Measurements from ENCODE around the gene C1QTNF3. TPM values are rescaled to one million over a fixed set of nuclear protein-coding genes. Genes with fewer than 3 reads are reported as not detected.
"Not testable (repeated sequence)": the region's sequence is repeated elsewhere in the genome, so short reads cannot be mapped to it uniquely, and the experiment has no call there.

C1QTNF3 gene
- total RNA-seq, 2 donors from 2014 or later = 3.2 to 4.6 TPM

- ATAC-seq (no peak), DNase-seq (ENCODE audit: low spot score) (no peak)
- Mint-ChIP-seq H3K36me3 (peaks cover 4% of the 10 kb centered on the region), H3K27me3 (no peaks in the 10 kb centered on the region), H3K4me1 (ENCODE audit: low read depth in 2 of 2) (peaks cover 18 to 20% of the 10 kb centered on the region in 2 donors), H3K9me3 (no peaks in the 10 kb centered on the region), H3K4me3 (no peak overlapping the region), H3K27ac (no peak overlapping the region)
These were observed 16.8 kb downstream of the C1QTNF3 start for GRCh38 chr5:34026089-34026761.

- peak; percentile 81 to 92 for ATAC-seq
- no peak for DNase-seq (ENCODE audit: low spot score)
- Mint-ChIP-seq H3K27me3 (no peaks in the 10 kb centered on the region), H3K9me3 (no peaks in the 10 kb centered on the region), H3K4me1 (ENCODE audit: low read depth in 2 of 2) (peaks cover 19 to 24% of the 10 kb centered on the region in 2 donors), H3K36me3 (no peaks in the 10 kb centered on the region), H3K4me3 (peak overlapping the region; percentile 46), H3K27ac (peak overlapping the region; percentile 78 to 90)
These were observed 20.8 kb downstream of the C1QTNF3 start for GRCh38 chr5:34022121-34022705.

- H3K27me3 Mint-ChIP-seq = no peaks in the 10 kb centered on the region
- ATAC-seq = no peak
- peak overlapping the region; percentile 78 to 90 for H3K27ac Mint-ChIP-seq
- H3K4me1 Mint-ChIP-seq (ENCODE audit: low read depth in 2 of 2) = peaks cover 19 to 24% of the 10 kb centered on the region in 2 donors
- no peaks in the 10 kb centered on the region for H3K9me3 Mint-ChIP-seq
- DNase-seq (ENCODE audit: low spot score) = no peak
- peak overlapping the region; percentile 46 for H3K4me3 Mint-ChIP-seq
- no peaks in the 10 kb centered on the region for H3K36me3 Mint-ChIP-seq
These were observed 21.7 kb downstream of the C1QTNF3 start for GRCh38 chr5:34021334-34021733.

GRCh38 chr5:34020726-34021125 lies 22.3 kb downstream of the C1QTNF3 start:
- Mint-ChIP-seq H3K4me1 (ENCODE audit: low read depth in 2 of 2) (peaks cover 19 to 24% of the 10 kb centered on the region in 2 donors), H3K27ac (peak overlapping the region; percentile 78 to 90), H3K9me3 (no peaks in the 10 kb centered on the region), H3K27me3 (no peaks in the 10 kb centered on the region), H3K4me3 (peak overlapping the region; percentile 46), H3K36me3 (no peaks in the 10 kb centered on the region)
- DNase-seq (ENCODE audit: low spot score) (no peak), ATAC-seq (no peak)

GRCh38 chr5:34017254-34017653 lies 25.8 kb downstream of the C1QTNF3 start:
- Mint-ChIP-seq H3K36me3 (no peaks in the 10 kb centered on the region), H3K4me3 (no peak overlapping the region), H3K9me3 (peaks cover 4% of the 10 kb centered on the region), H3K27ac (no peak overlapping the region), H3K4me1 (ENCODE audit: low read depth in 2 of 2) (peaks cover 14 to 15% of the 10 kb centered on the region in 2 donors), H3K27me3 (no peaks in the 10 kb centered on the region)
- ATAC-seq = no peak
- no peak for DNase-seq (ENCODE audit: low spot score)

GRCh38 chr5:34016750-34017149 lies 26.3 kb downstream of the C1QTNF3 start:
- no peak overlapping the region for H3K27ac Mint-ChIP-seq
- peaks cover 4% of the 10 kb centered on the region for H3K9me3 Mint-ChIP-seq
- DNase-seq (ENCODE audit: low spot score) (no peak), ATAC-seq (no peak)
- H3K4me3 Mint-ChIP-seq = no peak overlapping the region
- peaks cover 9% of the 10 kb centered on the region in 2 donors for H3K4me1 Mint-ChIP-seq (ENCODE audit: low read depth in 2 of 2)
- no peaks in the 10 kb centered on the region for H3K27me3 Mint-ChIP-seq
- no peaks in the 10 kb centered on the region for H3K36me3 Mint-ChIP-seq

- no peak for DNase-seq (ENCODE audit: low spot score)
- H3K4me3 Mint-ChIP-seq = no peak overlapping the region
- H3K9me3 Mint-ChIP-seq = peaks cover 4% of the 10 kb centered on the region
- peaks cover 4% of the 10 kb centered on the region in 2 donors for H3K4me1 Mint-ChIP-seq (ENCODE audit: low read depth in 2 of 2)
- H3K27ac Mint-ChIP-seq = no peak overlapping the region
- H3K27me3 Mint-ChIP-seq = no peaks in the 10 kb centered on the region
- H3K36me3 Mint-ChIP-seq = no peaks in the 10 kb centered on the region
- no peak for ATAC-seq
These were observed 26.8 kb downstream of the C1QTNF3 start for GRCh38 chr5:34016222-34016621.

GRCh38 chr5:34015120-34015822 lies 27.7 kb downstream of the C1QTNF3 start:
- peak in 1 of 2 donors; percentile 54 for ATAC-seq
- no peak for DNase-seq (ENCODE audit: low spot score)
- no peaks in the 10 kb centered on the region for H3K36me3 Mint-ChIP-seq
- peaks cover 4% of the 10 kb centered on the region for H3K9me3 Mint-ChIP-seq
- no peak overlapping the region for H3K4me3 Mint-ChIP-seq
- H3K27ac Mint-ChIP-seq = no peak overlapping the region
- no peaks in the 10 kb centered on the region for H3K27me3 Mint-ChIP-seq
- H3K4me1 Mint-ChIP-seq (ENCODE audit: low read depth in 2 of 2) = no peaks in the 10 kb centered on the region

- H3K36me3 Mint-ChIP-seq = no peaks in the 10 kb centered on the region
- H3K27ac Mint-ChIP-seq = no peak overlapping the region
- H3K9me3 Mint-ChIP-seq = peaks cover 4% of the 10 kb centered on the region
- peaks cover 0 to 2% of the 10 kb centered on the region in 2 donors for H3K4me1 Mint-ChIP-seq (ENCODE audit: low read depth in 2 of 2)
- DNase-seq (ENCODE audit: low spot score) = no peak
- H3K4me3 Mint-ChIP-seq = no peak overlapping the region
- H3K27me3 Mint-ChIP-seq = no peaks in the 10 kb centered on the region
- no peak for ATAC-seq
These were observed 28.4 kb downstream of the C1QTNF3 start for GRCh38 chr5:34014626-34015025.

- no peak for ATAC-seq
- Mint-ChIP-seq H3K4me3 (no peak overlapping the region), H3K36me3 (no peaks in the 10 kb centered on the region), H3K27ac (no peak overlapping the region), H3K27me3 (no peaks in the 10 kb centered on the region), H3K9me3 (peaks cover 4% of the 10 kb centered on the region), H3K4me1 (ENCODE audit: low read depth in 2 of 2) (peaks cover 8 to 13% of the 10 kb centered on the region in 2 donors)
- no peak for DNase-seq (ENCODE audit: low spot score)
These were observed 29.5 kb downstream of the C1QTNF3 start for GRCh38 chr5:34013547-34013946.

- DNase-seq (ENCODE audit: low spot score) (no peak), ATAC-seq (no peak)
- Mint-ChIP-seq H3K36me3 (no peaks in the 10 kb centered on the region), H3K27me3 (no peaks in the 10 kb centered on the region), H3K4me1 (ENCODE audit: low read depth in 2 of 2) (peaks cover 8 to 17% of the 10 kb centered on the region in 2 donors), H3K27ac (no peak overlapping the region), H3K9me3 (peaks cover 4% of the 10 kb centered on the region), H3K4me3 (no peak overlapping the region)
These were observed 30.2 kb downstream of the C1QTNF3 start for GRCh38 chr5:34012791-34013190.

GRCh38 chr5:34011536-34011935 lies 31.5 kb downstream of the C1QTNF3 start:
- DNase-seq (ENCODE audit: low spot score) (no peak), ATAC-seq (no peak)
- no peak overlapping the region for H3K4me3 Mint-ChIP-seq
- no peaks in the 10 kb centered on the region for H3K27me3 Mint-ChIP-seq
- H3K9me3 Mint-ChIP-seq = peaks cover 4% of the 10 kb centered on the region
- H3K4me1 Mint-ChIP-seq (ENCODE audit: low read depth in 2 of 2) = peaks cover 15 to 26% of the 10 kb centered on the region in 2 donors
- H3K36me3 Mint-ChIP-seq = peaks cover 5% of the 10 kb centered on the region
- H3K27ac Mint-ChIP-seq = no peak overlapping the region

GRCh38 chr5:34010146-34010545 lies 32.9 kb downstream of the C1QTNF3 start:
- H3K4me1 Mint-ChIP-seq (ENCODE audit: low read depth in 2 of 2) = peaks cover 15 to 33% of the 10 kb centered on the region in 2 donors
- H3K9me3 Mint-ChIP-seq; H3K4me3 Mint-ChIP-seq; H3K27me3 Mint-ChIP-seq; ATAC-seq; H3K27ac Mint-ChIP-seq; H3K36me3 Mint-ChIP-seq; DNase-seq (ENCODE audit: low spot score): not testable (repeated sequence)

- Mint-ChIP-seq H3K27me3 (no peaks in the 10 kb centered on the region), H3K9me3 (peaks cover 4% of the 10 kb centered on the region), H3K27ac (peak overlapping the region; percentile 85 to 94), H3K4me1 (ENCODE audit: low read depth in 2 of 2) (peaks cover 15 to 33% of the 10 kb centered on the region in 2 donors), H3K4me3 (no peak overlapping the region), H3K36me3 (peaks cover 9% of the 10 kb centered on the region)
- no peak for DNase-seq (ENCODE audit: low spot score)
- no peak for ATAC-seq
These were observed 33.4 kb downstream of the C1QTNF3 start for GRCh38 chr5:34009610-34010009.

All from natural killer cell treated with Interleukin-12 subunit alpha and Interleukin-12 subunit beta and Interleukin-15 and Interleukin-18, amount 100 ng/mL, for 72 hours (primary cell).